Stimulated activated CD4-positive, alpha-beta T cell treated with anti-CD3 and anti-CD28 coated beads, Interleukin-15, amount 100 ng/mL, for 48 hours (primary cell): ENCODE results near the gene LINGO1.

Experiments
- DNase-seq, 2 donors: peaks; one replicate each; pipeline ENCODE4 v3.0.0-alpha.2; 2020; ENCODE audit warnings: low read depth in 2 of 2

Gene LINGO1

GRCh38 chr15:77617476-77618230 is 15.1 kb downstream of the LINGO1 start:
- no peak for DNase-seq

GRCh38 chr15:77616072-77616471 is 16.6 kb downstream of the LINGO1 start:
- no peak for DNase-seq

GRCh38 chr15:77615472-77615871 is 17.2 kb downstream of the LINGO1 start:
- DNase-seq: no peak

GRCh38 chr15:77614251-77614806 is 18.4 kb downstream of the LINGO1 start:
- no peak for DNase-seq

GRCh38 chr15:77613814-77614213 is 18.9 kb downstream of the LINGO1 start:
- DNase-seq: no peak

- DNase-seq: no peak
Measured at GRCh38 chr15:77612958-77613601, 19.6 kb downstream of the LINGO1 start.

GRCh38 chr15:77611767-77612166 is 20.9 kb downstream of the LINGO1 start:
- DNase-seq: no peak

GRCh38 chr15:77610731-77611130 is 22.0 kb downstream of the LINGO1 start:
- DNase-seq: no peak

GRCh38 chr15:77609558-77609957 is 23.2 kb downstream of the LINGO1 start:
- DNase-seq: no peak

- no peak for DNase-seq
Measured at GRCh38 chr15:77608774-77609173, 23.9 kb downstream of the LINGO1 start.

GRCh38 chr15:77607894-77608261 is 24.8 kb downstream of the LINGO1 start:
- no peak for DNase-seq

GRCh38 chr15:77607111-77607893 is 25.4 kb downstream of the LINGO1 start:
- no peak for DNase-seq

- no peak for DNase-seq
Measured at GRCh38 chr15:77606142-77607034, 26.3 kb downstream of the LINGO1 start.

GRCh38 chr15:77605547-77605946 is 27.2 kb downstream of the LINGO1 start:
- no peak for DNase-seq

- no peak for DNase-seq
Measured at GRCh38 chr15:77604973-77605372, 27.7 kb downstream of the LINGO1 start.

GRCh38 chr15:77603611-77604336 is 28.9 kb downstream of the LINGO1 start:
- DNase-seq: no peak

GRCh38 chr15:77602800-77603199 is 29.9 kb downstream of the LINGO1 start:
- no peak for DNase-seq

- no peak for DNase-seq
Measured at GRCh38 chr15:77599899-77600298, 32.8 kb downstream of the LINGO1 start.

- DNase-seq: no peak
Measured at GRCh38 chr15:77599357-77599756, 33.4 kb downstream of the LINGO1 start.

GRCh38 chr15:77598644-77599043 is 34.1 kb downstream of the LINGO1 start:
- DNase-seq: no peak
